Vagina (tissue), 2 donors: ENCODE measurements around the gene OR6B1. TPM values are rescaled to one million over a fixed set of nuclear protein-coding genes. Genes with fewer than 3 reads are reported as not detected.
"Not testable (repeated sequence)": the region's sequence is repeated elsewhere in the genome, so short reads cannot be mapped to it uniquely, and the experiment has no call there.

Experiments
- DNase-seq, 2 donors: peaks; one replicate each; pipeline ENCODE4 v3.0.0-alpha.2; 2017; ENCODE audit errors: extremely low spot score in 2 of 2
- H3K27ac ChIP-seq: fragments of 200-600 bp; sonication (generic); one replicate; pipeline ENCODE4 v1.5.1; 2019
- H3K27me3 ChIP-seq: fragments of 200-600 bp; sonication (generic); one replicate; pipeline ENCODE4 v1.5.1; 2019
- H3K36me3 ChIP-seq, 2 donors: fragments of 200-600 bp; sonication (generic); one replicate each; pipeline ENCODE4 v1.5.1; 2017 to 2019
- H3K4me1 ChIP-seq: fragments of 200-600 bp; sonication (generic); one replicate; pipeline ENCODE4 v1.5.1; 2019
- H3K4me3 ChIP-seq, 2 donors: fragments of 200-600 bp; sonication (generic); 1 replicate in 1 of 2; 2 replicates in 1 of 2; pipeline ENCODE4 v1.5.1; 2016 to 2019
- H3K9me3 ChIP-seq: fragments of 200-600 bp; sonication (generic); one replicate; pipeline ENCODE4 v1.5.1; 2019
- POLR2A ChIP-seq, 2 donors: fragments of 450-650 bp; IDR thresholded peaks; one replicate each; pipeline ENCODE4 v1.6.1; 2017; ENCODE audit warnings: antibody characterized with exemption in 2 of 2, mild to moderate bottlenecking in 2 of 2, moderate library complexity in 2 of 2
- POLR2AphosphoS5 ChIP-seq, 2 donors: sonication (generic); formaldehyde crosslinking; IDR thresholded peaks; one replicate each; pipeline ENCODE4 v1.9.0; 2017; ENCODE audit warnings: antibody characterized with exemption in 2 of 2, mild to moderate bottlenecking in 2 of 2, low read depth in 1 of 2; ENCODE audit not compliant: insufficient read depth in 1 of 2
- intact Hi-C: fragments of 100-400 bp; cut with DNase I; formaldehyde crosslinking; loops from one replicate; pipeline ENCODE4 v1.15.1; 2023
- total RNA-seq: library from RNA; depleted of rRNA; stranded (reverse); fragments of >200 nt; gene quantifications from one replicate; pipeline ENCODE4 v1.2.3, GENCODE V29; 2016
- TF ChIP-seq, protein P1 (sequence below), 3 experiments: fragments of 450-650 bp in 2 of 3; fragments of 200-600 bp in 1 of 3; sonication (generic) in 1 of 3; IDR thresholded peaks; one replicate each; pipeline ENCODE4 v1.5.1; 2017 to 2019; ENCODE audit warnings: antibody characterized with exemption in 3 of 3, mild to moderate bottlenecking in 2 of 3, moderate library complexity in 2 of 3

The OR6B1 gene
- total RNA-seq, 1 donor from 2014 or later: not detected

DNA sequence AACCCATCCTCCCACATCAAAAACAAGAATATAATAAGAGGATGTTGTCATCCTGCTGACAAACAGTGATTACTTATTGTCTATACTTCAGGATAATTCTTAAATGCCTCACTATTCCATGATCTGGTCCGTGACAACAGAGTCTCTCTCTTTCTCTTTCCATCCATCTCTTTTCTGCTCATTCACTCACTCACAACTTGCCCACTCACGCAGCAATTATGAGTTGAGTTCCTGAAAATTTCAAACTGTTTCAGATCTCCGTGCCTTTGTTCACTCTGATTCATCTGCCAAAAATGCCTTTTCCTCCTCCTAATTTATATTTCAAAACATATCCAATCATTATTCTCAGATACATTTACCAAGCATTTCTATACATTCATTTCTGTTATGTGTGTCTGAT is 1.4 kb downstream of the OR6B1 start:
- no peak for TF ChIP-seq POLR2AphosphoS5 (IDR thresholded peaks at IDR 0.05; ENCODE audit: insufficient read depth in 1 of 2, low read depth in 1 of 2)
- TF ChIP-seq, protein P1, sequence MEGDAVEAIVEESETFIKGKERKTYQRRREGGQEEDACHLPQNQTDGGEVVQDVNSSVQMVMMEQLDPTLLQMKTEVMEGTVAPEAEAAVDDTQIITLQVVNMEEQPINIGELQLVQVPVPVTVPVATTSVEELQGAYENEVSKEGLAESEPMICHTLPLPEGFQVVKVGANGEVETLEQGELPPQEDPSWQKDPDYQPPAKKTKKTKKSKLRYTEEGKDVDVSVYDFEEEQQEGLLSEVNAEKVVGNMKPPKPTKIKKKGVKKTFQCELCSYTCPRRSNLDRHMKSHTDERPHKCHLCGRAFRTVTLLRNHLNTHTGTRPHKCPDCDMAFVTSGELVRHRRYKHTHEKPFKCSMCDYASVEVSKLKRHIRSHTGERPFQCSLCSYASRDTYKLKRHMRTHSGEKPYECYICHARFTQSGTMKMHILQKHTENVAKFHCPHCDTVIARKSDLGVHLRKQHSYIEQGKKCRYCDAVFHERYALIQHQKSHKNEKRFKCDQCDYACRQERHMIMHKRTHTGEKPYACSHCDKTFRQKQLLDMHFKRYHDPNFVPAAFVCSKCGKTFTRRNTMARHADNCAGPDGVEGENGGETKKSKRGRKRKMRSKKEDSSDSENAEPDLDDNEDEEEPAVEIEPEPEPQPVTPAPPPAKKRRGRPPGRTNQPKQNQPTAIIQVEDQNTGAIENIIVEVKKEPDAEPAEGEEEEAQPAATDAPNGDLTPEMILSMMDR (IDR thresholded peaks at IDR 0.05): no peak
- no peak overlapping the region for H3K4me3 ChIP-seq
- no peak for DNase-seq
- no peaks in the 10 kb centered on the region for H3K36me3 ChIP-seq
- H3K27ac ChIP-seq: no peak overlapping the region
- no peaks in the 10 kb centered on the region for H3K4me1 ChIP-seq
- intact Hi-C loops: no loop called here
- H3K9me3 ChIP-seq: no peaks in the 10 kb centered on the region
- no peaks in the 10 kb centered on the region for H3K27me3 ChIP-seq

DNA sequence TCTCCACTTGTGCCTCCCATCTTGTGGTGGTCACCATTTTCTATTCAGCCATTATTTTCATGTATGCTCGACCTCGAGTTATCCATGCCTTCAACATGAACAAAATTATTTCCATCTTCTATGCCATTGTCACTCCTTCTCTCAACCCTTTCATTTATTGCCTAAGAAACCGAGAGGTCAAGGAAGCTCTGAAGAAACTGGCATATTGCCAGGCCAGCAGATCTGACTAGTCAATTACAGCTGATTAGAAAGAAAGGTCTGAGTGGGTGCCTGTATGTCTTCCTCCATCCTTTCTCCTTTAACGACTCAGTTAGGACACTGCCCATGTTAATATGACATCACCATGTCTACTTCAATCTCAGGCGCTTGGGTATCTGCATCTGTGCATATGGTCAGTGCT is 4.6 kb downstream of the OR6B1 start:
- intact Hi-C loops: no loop called here

DNA sequence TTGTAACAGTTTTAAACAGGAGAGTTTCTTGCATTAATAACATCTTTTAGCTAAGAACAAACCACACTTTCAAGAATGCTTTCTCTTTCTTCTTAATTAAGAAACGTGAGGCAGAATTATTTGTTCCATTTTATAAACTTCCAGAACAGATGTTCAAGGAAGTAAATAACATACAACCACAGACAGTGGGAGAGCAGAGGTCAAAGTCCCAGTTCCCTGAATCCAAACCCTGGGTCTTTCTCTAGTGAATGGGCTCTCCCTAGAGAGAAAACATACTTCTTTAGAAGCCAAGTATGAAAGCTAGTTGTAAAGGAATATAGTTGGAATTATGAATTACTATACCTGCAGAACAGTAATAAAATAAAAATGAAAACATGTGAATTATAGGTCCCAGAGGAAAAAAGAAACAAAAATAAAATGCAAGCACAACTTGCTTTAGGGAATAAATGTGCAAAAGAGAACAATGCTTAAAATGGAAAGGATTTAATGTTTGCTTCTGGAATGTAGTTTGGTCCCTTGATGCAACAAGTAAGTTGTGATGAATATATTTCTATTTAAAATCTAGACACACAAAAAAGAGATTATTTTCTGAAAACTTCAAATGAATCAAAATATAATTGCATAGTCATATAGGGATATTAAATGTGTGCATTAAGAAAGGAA is 6.0 kb downstream of the OR6B1 start:
- Histone ChIP-seq H3K27me3 (no peaks in the 10 kb centered on the region), H3K27ac (no peak overlapping the region), H3K4me1 (no peaks in the 10 kb centered on the region), H3K4me3 (no peak overlapping the region), H3K9me3 (no peaks in the 10 kb centered on the region), H3K36me3 (no peaks in the 10 kb centered on the region)
- no peak for DNase-seq
- TF ChIP-seq POLR2AphosphoS5 (IDR thresholded peaks at IDR 0.05; ENCODE audit: insufficient read depth in 1 of 2, low read depth in 1 of 2) (no peak), POLR2A (IDR thresholded peaks at IDR 0.05) (no peak)
- TF ChIP-seq, protein P1 (IDR thresholded peaks at IDR 0.05): no peak
- intact Hi-C loops: no loop called here

More for the DNA sequence above, 4.6 kb downstream of the OR6B1 start:
- H3K36me3 ChIP-seq: no peaks in the 10 kb centered on the region
- no peaks in the 10 kb centered on the region for H3K4me1 ChIP-seq
- DNase-seq: no peak
- no peaks in the 10 kb centered on the region for H3K27me3 ChIP-seq
- H3K27ac ChIP-seq: no peak overlapping the region
- no peaks in the 10 kb centered on the region for H3K9me3 ChIP-seq
- TF ChIP-seq POLR2A (IDR thresholded peaks at IDR 0.05) (no peak), POLR2AphosphoS5 (IDR thresholded peaks at IDR 0.05; ENCODE audit: insufficient read depth in 1 of 2, low read depth in 1 of 2) (no peak)
- TF ChIP-seq, protein P1 (IDR thresholded peaks at IDR 0.05): no peak
- no peak overlapping the region for H3K4me3 ChIP-seq

DNA sequence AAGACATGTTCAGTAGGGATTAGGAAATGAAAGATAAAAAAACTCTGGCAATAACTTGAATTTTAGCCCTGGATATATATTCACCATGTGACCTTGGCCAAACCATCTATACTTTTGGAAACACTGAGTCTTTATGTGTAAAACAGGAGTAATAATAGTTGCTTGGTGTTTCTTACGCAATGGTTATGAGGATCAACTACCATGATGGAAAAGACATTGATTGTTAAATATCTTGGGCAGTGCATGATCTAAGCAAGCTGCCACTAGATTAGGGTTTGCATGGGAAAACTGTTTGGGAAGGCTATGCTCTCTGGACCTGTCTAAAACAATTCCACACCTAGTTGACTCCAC is 6.5 kb downstream of the OR6B1 start:
- Histone ChIP-seq H3K9me3 (no peaks in the 10 kb centered on the region), H3K27me3 (no peaks in the 10 kb centered on the region), H3K36me3 (no peaks in the 10 kb centered on the region), H3K4me3 (no peak overlapping the region), H3K27ac (no peak overlapping the region), H3K4me1 (no peaks in the 10 kb centered on the region)
- intact Hi-C loops: no loop called here
- TF ChIP-seq POLR2AphosphoS5 (IDR thresholded peaks at IDR 0.05; ENCODE audit: insufficient read depth in 1 of 2, low read depth in 1 of 2): no peak
- TF ChIP-seq, protein P1 (IDR thresholded peaks at IDR 0.05): no peak
- no peak for TF ChIP-seq POLR2A (IDR thresholded peaks at IDR 0.05)
- DNase-seq: no peak

DNA sequence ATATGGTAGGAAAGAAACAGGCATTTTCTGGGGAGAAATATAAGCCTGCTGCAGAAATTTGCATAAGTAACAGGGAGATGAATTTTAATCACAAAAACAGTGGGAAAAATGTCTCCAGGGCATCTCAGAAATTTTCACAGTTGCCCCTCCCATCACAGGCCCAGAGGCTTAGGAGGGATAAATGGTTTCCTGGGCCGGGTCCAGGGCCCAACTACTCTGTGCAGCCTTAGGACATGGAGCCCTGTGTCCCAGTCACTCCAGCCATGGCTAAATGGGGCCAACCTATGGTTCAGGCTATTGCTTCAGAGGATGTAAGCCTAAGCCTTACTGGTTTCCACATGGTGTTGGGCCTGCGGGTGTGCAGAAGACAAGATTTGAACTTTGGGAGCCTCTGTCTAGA is 9.2 kb downstream of the OR6B1 start:
- no peak for DNase-seq
- TF ChIP-seq POLR2AphosphoS5 (IDR thresholded peaks at IDR 0.05; ENCODE audit: insufficient read depth in 1 of 2, low read depth in 1 of 2) (no peak), POLR2A (IDR thresholded peaks at IDR 0.05) (no peak)
- TF ChIP-seq, protein P1 (IDR thresholded peaks at IDR 0.05): no peak
- no peaks in the 10 kb centered on the region for H3K36me3 ChIP-seq
- intact Hi-C loops: no loop called here
- H3K27me3 ChIP-seq: no peaks in the 10 kb centered on the region
- no peak overlapping the region for H3K27ac ChIP-seq
- H3K4me1 ChIP-seq: no peaks in the 10 kb centered on the region
- H3K4me3 ChIP-seq: no peak overlapping the region
- no peaks in the 10 kb centered on the region for H3K9me3 ChIP-seq

DNA sequence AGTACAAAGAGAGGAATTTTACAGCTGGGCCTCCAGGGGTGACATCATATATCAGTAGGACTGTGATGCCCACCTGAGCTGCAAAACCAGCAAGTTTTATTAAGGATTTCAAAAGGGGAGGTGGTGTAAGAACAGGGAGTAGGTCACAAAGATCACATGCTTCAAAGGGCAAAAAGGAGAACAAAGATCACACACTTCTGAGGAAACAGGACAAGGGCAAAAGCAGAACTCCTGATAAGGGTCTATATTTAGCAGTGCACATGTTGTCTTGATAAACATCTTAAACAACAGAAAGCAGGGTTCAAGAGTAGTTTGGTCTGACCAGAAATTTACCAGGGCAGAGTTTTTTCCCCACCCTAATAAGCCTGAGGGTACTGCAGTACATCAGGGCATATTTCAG is 9.9 kb downstream of the OR6B1 start:
- H3K4me3 ChIP-seq, intact Hi-C loops, H3K36me3 ChIP-seq: not testable (repeated sequence)

DNA sequence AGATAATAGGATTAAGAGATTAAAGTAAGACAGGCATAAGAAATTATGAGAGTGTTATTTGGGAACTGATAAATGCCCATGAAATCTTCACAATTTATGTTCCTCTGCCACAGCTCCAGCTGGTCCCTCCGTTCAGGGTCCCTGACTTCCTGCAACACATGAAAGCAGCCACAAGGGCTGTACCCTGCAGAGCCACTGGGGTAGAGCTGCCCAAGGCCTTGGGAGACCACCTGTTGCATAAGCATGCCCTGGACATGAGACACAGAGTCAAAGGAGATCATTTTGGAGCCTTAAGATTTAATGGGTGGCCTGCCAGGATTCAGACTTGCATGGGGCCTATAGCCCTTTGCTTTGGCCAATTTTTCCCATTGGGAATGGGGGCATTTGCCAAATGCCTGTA is 10.7 kb downstream of the OR6B1 start:
- H3K27ac ChIP-seq, H3K4me3 ChIP-seq, H3K27me3 ChIP-seq, H3K9me3 ChIP-seq, H3K36me3 ChIP-seq, intact Hi-C loops, DNase-seq, H3K4me1 ChIP-seq: not testable (repeated sequence)

More for the DNA sequence above, 9.9 kb downstream of the OR6B1 start:
- not testable (repeated sequence) for H3K27me3 ChIP-seq, H3K4me1 ChIP-seq, DNase-seq, H3K27ac ChIP-seq, H3K9me3 ChIP-seq
